OCI-LY3 (cell line): Measurements from ENCODE around the gene LTBP2.

Source experiments
- EZH2phosphoT487 ChIP-seq: fragments of 200-600 bp; shearing (Covaris generic); IDR thresholded peaks from 2 replicates; pipeline ENCODE4 v1.6.1; 2018; ENCODE audit warnings: antibody characterized with exemption, mixed run types, low read depth
- TF ChIP-seq, protein P1 (sequence below): fragments of 200-600, 300-600 bp; sonication (generic); IDR thresholded peaks from 2 replicates; pipeline ENCODE4 v1.5.1; 2014; ENCODE audit warnings: antibody characterized with exemption, low read length, low read depth

DNA sequence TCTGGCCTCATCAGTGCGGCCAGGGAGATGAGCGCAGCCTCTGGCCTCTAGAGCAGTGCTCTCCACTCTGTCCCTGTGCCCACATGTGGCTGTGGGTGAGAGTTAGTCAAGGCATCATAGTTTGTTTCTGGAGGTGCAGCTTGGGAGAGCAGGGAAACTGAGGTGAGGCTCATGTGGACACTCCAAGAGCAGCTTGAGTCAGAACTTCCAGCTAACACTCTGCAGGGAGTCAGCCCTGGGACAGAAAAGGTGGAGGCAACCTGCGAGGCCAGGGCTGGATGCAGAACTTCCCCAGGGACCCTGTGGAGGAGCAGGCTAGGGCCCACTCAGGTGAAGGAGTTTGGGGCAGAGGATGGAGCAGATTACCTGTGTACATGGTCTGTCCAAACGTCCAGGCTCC is 107.6 kb downstream of the LTBP2 start:
- TF ChIP-seq, protein P1, sequence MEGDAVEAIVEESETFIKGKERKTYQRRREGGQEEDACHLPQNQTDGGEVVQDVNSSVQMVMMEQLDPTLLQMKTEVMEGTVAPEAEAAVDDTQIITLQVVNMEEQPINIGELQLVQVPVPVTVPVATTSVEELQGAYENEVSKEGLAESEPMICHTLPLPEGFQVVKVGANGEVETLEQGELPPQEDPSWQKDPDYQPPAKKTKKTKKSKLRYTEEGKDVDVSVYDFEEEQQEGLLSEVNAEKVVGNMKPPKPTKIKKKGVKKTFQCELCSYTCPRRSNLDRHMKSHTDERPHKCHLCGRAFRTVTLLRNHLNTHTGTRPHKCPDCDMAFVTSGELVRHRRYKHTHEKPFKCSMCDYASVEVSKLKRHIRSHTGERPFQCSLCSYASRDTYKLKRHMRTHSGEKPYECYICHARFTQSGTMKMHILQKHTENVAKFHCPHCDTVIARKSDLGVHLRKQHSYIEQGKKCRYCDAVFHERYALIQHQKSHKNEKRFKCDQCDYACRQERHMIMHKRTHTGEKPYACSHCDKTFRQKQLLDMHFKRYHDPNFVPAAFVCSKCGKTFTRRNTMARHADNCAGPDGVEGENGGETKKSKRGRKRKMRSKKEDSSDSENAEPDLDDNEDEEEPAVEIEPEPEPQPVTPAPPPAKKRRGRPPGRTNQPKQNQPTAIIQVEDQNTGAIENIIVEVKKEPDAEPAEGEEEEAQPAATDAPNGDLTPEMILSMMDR, result no peak
- no peak for TF ChIP-seq EZH2phosphoT487
